ENCODE data around the gene CNTFR. TPM values are rescaled to one million over a fixed set of nuclear protein-coding genes. Genes with fewer than 3 reads are reported as not detected.

Gene CNTFR
- total and polyA plus RNA-seq, 2 of the 8 experiments (the other 6 are each of a cell fraction or from before 2014, with no cell fraction given), result 1.2 to 4.2 TPM

GRCh38 chr9:34563262-34563661 lies 26.3 kb downstream of the CNTFR start (continued):
- TF ChIP-seq TBP (IDR thresholded peaks at IDR 0.05; ENCODE audit: low read depth, low read length) (no peak), HDAC6 (IDR thresholded peaks at IDR 0.05; ENCODE audit: low read depth, low read length) (no peak), EGR1 (IDR thresholded peaks at IDR 0.05; ENCODE audit: borderline replicate concordance, low read depth, low read length) (no peak), CREB1 (IDR thresholded peaks at IDR 0.05) (no peak)

Measured in H1 (cell line).